Stimulated activated CD4-positive, alpha-beta T cell treated with anti-CD3 and anti-CD28 coated beads, Interleukin-2, amount 100 ng/mL, for 24 hours (primary cell): ENCODE measurements around the gene CLCN5.
"Not testable (repeated sequence)": the region's sequence is repeated elsewhere in the genome, so short reads cannot be mapped to it uniquely, and the experiment has no call there.

Source experiments
- DNase-seq, 2 donors: peaks; one replicate each; pipeline ENCODE4 v3.0.0-alpha.2; 2020

The CLCN5 gene

DNA sequence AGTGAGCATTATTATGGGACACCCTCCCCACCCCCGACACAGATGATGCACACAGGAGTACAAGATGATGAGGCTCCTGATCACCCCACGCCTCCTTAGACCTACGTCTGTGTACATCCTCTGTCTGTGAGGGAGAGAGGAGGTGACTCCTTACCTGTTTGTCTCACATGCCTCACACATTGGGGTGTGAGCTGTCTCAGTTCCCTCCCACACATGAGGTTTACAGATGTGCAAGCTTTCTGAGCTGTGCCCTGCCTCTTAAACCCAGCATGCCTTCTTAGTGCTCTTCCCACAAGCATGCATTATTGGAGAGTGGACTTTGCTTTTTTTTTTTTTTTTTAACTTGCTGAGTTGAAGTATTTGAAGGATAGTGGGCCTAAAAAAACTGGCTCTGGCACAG, 76.7 kb downstream of the CLCN5 start:
- peak in 1 of 2 donors; percentile 14 for DNase-seq

DNA sequence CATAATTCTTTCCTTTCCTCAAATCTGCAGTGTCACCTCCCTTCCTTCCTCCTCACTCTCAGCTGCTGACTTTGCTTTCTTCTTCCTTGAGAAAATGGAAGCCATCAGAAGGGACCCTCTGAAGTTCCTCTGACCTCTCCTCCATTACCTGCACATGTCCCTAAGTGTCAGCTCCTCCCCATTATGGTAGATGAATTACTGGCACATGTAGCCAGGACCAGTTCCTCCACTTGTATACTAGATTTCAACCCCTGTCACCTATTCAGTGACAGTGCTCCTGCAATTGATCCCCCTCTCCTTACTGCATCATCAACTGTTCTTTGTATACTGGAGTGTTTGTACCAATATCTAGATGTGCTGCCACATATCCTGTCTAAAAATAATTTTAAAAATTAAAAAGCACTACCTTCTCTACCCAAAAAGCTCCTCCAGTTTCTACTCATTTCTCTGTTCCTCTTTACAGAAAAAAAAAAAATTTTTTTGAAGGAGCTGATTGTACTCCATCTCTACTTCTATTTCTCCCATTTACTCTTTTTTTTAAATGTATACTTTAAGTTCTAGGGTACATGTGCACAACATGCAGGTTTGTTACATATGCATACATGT, 78.6 kb downstream of the CLCN5 start:
- no peak for DNase-seq

DNA sequence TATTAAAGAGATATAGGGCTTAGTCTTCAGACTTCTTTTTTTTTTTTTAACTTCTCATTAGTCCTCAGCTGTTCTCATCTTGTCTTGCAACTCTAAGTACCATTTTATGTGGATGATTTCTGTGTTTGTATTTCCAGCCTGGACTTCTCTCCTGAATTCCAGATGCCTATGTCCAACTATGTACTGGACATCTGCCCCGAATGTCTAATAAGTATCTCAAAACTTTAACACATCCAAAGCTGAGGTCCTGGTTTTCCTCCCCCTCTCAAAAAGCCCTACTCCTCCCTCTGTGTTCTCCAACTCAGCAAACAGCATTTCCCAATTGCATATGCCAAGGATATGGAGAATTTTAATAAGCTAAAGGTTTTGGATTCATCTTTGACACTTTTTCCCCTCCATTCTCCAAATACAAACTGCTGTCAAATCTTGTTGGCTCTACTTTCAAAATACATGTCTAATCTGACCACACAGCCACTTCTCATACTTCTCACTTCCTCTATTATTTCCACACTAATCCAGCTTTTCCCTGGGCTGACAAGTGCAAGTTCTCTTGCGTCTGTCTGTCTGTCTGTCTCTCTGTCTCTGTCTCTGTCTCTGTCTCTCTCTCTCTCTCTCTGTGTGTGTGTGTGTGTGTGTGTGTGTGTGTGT, 79.8 kb downstream of the CLCN5 start:
- DNase-seq, result no peak

DNA sequence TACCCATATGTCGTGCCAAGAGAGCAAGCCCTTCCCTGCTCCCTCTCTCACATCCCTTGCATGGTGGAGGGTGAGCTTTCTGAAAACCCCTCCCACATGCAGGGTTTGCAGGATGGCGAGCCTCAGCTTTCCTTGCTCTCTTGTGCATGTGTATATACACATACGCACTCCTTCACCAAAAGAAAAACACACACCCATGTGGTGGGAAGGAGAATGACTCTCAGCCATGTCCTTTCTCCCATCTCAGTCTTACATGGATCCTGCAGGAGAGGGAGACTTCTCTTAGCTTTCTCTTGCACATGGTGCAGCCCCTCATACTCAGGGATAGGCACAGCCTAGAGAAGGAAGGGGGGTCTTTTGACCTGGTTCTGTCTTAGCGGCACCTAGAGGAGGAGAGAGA, 81.1 kb downstream of the CLCN5 start:
- DNase-seq, result no peak

DNA sequence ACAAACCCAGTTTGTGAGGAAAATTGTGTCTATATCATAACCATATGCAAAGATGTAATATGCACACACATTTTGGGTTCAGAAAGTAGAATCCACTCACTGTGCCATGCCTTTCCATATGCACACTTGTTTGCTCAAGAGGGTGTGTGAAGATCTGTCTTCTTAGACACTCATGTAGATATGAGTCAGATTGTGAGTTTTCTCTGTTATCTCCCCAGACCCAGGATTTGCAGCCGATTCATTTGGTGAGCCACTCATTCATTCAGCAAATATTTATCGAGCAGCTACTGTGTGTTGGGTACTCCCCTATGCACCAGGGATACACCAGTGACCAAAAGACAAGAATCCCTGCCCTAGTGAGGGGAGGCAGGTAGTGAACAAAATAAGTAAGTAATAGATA, 81.5 kb downstream of the CLCN5 start:
- DNase-seq, result no peak

DNA sequence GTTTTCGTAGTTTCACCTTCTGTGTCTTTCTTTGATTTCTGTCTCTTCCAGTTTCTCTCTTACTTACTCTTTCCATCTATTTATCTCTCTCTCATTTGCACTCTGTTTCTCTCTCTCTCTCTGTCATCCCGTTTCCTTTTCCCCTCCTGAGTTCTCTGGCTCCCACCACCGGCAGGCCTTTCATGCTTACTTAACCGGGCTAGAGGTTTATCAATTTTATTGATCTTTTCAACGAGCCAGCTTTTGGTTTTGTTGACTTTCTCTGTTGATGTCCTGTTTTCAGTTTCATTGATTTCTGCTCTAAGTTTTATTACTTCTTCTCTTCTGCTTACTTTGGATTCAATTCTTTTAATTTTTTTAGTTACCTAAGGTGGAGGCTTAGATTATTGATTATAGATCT, 103.2 kb downstream of the CLCN5 start:
- not testable (repeated sequence) for DNase-seq

DNA sequence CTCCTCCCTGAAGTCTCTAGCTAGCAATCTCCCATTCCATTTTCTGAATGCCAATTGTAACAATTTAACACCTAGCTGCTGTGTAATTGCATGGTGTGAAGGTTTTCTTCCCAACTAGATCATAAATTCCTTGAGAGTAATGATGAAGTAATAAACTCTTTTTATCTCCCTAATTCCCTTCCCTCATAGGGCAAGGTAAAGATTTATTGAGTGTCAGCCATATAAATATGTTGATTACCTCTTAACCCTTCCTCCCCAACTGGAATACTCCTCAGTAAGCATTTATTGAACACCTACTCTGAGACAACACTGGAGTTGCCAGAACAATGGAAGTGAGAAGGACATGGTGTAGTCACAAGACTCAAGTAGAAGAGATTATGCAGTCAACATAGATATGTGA, 112.7 kb downstream of the CLCN5 start:
- DNase-seq, result no peak

DNA sequence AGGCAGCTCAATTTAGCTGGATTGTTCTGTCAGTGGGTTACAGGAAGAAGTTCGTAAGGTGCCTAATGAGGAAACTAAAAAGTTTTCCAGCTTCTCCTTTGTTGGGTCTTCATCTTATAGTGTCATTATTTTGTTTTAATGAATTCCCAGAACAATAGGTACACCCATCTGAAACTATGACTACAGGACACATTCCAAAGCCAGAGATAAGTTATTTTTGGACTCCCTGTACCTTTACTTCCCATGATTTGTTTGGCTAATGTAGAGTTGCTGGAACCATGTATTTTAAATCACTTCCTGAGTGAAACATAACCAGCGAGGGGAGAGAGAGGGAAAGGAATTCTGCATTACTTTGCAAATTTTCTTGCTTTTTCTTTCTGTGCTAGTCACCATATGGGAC, 114.0 kb downstream of the CLCN5 start:
- DNase-seq, result no peak

DNA sequence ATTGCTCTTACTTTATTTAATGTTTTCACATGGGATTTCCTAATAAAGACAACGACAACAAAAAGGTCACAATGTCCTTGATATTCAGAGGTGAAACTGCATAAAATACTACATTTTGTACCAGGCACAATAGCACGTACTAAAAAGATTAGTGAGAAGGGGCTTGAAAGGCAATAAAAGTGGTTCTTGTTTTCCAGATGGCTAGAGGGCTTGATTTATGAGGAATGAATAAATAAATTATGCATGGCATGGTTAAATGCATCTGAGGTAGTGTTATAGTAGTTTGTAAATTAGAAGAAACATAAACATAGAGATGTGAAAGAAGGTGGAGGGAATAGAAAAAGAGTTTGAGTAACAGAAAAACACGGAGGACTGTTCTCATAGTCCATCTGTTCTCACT, 123.4 kb downstream of the CLCN5 start:
- no peak for DNase-seq

DNA sequence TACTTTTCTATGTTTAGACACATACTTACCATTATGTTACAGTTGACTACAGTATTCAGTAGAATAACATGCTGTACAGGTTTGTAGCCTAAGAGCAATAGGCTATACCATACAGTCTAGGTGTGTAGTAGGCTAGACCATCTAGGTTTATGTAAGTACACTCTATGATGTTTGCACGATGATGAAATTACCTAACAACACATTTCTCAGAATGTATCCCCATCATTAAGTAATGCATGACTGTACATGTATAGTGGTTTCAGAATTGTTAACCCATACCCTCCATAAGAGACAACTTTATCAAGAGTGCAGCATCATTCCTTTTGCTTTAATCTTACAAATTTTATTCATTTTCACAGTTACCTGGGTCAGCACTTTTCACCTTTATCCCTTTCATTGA, 126.8 kb downstream of the CLCN5 start:
- no peak for DNase-seq

DNA sequence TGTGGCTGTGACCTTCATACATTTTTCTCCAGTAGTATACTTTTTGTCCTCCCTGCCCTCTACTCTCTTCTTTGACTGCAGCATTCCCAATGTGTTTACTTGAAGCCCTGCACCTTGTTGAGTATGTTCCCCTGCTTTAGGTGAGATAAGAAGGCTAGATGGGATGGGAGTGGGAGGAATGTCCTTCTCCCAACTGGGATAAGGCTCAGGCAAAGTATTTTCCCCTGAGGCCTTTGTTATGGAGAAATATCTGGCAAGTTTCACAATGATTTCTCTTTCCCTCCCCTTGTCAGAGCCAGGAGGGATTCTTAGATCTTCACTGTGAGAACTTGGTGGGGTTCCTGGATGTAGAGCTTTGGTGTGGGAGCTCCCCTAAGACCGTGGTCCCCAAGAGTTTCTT, 131.8 kb downstream of the CLCN5 start:
- DNase-seq, result no peak

DNA sequence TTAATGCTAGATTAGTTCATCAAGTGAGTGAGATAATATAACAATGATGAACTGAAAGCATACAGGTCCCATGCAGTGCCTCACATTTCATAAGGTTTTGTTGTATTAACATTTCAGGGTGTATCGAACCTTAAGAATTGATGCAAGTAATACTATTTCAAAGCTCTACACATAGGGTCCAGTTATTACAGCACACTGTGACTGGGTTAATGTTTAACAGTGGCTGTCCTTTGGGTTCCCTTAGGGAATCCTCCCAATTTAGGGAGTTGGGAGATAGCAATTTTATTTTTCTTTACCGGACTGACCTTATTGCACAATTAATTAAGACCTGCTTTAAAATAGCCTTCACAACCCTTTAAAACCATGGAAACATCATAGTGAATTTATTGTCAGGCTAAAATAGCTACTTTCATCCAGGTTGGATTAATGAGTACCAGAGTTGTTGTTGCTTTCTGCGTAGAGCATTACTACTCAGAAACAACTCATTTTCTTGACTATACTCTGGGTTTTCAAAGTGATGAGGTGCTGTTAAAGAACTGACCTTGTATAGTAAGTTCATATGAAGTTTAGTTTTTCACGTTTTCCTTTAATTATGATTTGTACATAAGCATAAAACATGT, 144.0 kb downstream of the CLCN5 start:
- no peak for DNase-seq

DNA sequence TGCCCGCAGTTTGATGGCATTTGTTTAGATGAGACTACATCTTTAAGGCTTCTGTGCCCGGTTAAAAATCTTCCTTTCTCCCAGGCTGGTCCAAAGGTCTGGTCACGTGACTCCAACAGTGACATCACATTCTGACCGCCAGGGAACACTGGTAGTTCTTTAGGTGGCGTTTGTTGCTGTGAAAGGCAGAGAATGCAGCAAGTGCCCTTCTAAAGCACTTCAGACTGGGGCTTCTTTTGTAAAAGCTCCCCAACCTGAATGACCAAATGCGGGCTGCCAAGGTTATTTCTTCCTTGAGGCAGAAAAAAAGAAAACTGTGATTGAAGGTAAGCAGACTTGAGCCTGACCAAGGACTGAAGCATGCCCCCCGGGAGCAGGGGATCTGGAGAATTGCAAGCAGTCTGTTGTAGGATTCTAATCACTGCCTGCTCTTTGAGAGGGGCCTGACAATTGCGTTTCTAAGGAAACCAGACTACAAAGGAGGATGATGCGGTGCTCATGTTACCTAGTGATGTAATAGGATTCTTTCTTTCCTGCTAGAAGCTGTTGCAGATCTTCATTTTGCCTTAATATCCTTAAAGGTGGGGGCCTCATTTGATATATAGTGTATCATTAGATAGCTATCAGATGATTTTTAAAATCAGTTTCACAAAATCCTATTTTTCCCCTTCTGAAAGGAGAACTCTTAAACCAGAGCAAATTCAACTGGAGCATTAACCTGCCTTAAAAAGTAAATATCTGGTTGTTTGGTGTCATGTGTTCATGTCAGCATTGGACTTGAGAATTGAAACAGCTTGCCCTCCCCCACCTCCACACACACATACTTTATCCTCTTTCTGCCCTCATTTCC, 145.3 kb downstream of the CLCN5 start:
- no peak for DNase-seq

DNA sequence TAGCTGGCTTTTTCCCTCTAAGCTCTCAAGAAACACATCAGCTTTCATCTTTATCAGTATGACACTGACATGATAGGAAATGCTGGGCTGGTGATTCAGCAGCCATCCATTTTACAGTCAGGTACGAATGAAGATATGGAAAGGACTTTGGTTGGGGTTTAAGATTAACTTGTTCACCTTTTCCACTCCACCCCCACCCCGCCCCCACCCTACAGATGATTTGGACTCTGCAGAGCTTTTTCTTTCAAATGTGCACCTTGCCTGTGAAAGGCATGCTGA, 145.8 kb downstream of the CLCN5 start:
- no peak for DNase-seq

DNA sequence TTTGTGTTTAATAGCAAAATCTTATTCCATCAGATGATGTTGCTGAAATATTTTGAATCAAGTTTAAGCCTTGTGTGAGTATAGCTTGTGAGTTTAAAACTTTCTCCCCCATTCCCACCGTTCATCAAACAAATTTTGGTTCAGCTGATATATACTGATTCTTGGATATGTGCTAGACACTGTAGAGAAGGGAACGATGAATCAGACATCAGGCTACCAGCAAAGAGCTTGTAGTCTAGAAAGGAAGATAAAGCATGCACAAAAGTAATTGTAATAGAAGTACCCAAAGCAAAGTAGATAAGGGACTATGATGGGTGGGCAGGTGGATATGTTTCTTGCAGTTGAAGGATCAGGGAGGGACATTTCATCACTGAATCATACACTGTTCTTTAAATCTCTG, 146.5 kb downstream of the CLCN5 start:
- DNase-seq, result no peak

DNA sequence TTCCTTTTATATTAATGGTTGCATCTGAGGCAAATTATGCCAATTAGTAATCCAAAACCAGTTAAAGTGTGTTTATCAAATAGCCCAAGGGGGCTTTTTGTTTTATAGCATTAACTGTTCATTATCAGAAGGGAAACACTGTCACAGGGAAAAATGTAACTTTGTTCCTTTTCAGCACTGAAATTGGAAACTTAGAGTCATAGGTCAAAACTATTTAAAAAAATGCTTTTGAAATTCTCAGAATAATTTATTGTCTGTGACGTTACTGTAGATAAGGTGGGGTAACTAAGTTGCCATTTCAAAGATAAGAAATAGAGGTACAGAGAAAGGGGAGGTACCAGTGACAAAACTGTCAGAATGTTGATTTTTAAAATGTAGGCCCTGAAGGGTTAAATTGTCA, 149.1 kb downstream of the CLCN5 start:
- DNase-seq, result no peak

DNA sequence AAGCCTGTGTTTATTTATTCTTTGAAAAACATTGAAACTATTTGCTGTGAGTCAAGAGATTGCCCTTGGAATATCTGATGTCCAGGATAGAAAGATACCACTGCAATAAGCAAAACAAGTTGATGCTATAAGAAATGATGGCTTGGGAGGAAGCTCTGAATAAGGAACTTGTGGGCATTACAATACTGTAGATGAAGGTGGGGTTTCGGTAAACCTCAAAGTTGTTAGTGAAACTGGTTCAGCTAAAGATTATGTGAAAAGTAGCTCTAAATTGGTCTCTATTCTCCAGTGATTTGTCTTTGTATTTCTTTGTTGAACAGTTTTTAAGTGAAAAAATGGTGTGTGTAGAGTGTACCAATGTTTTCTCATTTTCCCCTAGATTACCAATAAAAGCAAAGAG, 149.7 kb downstream of the CLCN5 start:
- no peak for DNase-seq

DNA sequence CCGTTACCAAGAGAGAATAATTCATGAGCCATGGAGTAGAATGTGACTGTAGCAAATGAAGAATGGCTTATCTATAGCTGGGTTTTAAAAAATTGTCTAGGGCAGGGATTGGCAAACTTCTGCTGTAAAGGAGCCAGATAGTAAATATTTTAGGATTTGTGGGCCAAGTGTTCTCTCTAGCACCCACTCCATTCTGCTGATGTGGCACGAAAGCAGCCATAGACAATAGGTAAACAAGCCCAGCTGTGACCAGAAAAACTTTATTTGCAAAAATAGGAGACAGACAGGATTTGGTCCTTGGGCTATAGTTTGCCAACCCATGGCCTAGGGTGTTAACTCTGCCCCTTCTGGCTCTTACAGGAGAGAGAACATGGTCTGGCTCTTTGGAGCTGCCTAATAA, 151.2 kb downstream of the CLCN5 start:
- no peak for DNase-seq

DNA sequence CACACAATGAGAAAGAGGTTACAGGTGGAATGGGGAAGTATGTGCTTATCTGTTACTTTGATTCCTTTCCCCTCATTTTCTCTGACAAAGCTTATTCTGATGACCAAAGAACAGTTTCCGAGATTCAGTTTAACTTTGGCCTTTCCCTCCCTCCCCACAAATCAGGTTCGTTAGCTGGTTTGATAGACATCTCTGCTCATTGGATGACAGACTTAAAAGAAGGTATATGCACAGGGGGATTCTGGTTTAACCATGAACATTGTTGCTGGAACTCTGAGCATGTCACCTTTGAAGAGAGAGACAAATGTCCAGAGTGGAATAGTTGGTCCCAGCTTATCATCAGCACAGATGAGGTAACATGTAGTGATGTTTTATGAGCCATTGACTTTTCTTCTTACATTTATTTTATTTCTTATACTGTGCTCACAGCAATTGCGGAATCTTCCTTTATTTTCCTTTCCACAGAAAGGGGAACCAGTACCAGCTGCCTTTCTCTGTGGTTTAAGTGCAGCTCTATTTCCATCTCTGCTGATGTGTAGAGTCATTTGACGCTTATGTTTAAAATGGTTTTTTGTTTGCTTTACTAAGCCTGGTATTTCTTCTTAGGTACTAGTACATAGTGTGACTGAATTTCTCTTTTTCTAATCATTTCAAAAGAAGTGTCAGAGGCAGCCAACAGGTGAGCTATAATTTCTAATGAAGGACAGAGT, 153.4 kb downstream of the CLCN5 start:
- no peak for DNase-seq

DNA sequence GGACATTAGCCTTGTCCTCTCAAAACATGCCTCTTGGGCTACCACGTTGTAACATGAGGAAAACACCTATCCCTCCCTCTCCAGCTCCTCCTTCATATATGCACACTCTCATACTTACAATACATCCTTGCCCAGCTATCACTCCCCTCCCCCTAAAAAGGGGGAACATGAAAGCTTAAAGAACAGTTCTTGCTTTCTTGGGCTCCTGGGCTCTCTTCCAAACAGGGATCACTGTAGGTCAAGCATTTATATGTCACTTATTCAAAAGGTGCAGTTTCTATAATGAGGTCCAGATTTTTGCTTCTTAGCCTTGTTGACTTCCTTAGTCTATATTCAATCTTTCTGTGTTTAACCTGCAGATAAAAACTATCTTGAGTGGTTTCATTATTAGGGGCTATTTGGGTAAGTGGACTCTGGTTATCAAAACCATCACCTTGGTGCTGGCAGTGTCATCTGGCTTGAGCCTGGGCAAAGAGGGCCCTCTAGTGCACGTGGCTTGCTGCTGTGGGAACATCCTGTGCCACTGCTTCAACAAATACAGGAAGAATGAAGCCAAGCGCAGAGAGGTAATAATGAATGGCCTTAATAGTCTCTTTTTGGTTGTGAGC, 159.0 kb downstream of the CLCN5 start:
- DNase-seq, result no peak

DNA sequence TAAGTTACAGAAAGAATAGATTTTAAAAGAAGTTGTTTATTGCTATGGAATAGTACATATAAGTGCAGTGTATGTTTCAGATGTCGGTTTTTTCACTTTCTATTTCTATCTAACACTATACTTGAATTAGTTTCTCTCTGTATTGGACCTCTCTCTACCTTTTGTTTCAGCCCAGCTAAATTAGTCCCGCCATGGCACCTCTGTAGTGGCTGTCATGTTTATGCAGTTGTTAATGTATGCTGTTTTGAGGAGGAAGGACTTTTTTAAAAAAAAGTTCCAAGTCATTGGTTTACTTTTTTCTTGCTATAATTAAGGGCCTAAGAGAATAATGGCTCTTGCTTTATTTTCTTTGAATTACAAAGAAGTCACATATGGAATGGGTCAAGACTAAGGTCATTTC, 160.3 kb downstream of the CLCN5 start:
- DNase-seq, result no peak

DNA sequence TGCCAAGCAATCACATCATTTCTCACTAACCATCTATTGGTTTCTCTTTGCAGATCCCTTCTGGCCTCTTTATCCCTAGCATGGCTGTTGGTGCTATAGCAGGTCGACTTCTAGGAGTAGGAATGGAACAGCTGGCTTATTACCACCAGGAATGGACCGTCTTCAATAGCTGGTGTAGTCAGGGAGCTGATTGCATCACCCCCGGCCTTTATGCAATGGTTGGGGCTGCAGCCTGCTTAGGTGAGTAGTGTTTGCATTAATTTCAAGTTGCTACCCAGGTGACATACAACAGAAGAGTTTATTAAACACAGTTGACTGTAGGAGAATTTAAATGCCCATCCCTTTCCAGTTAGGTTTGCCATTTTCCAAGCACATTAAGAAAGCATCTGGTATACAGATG, 166.2 kb downstream of the CLCN5 start:
- DNase-seq, result no peak

DNA sequence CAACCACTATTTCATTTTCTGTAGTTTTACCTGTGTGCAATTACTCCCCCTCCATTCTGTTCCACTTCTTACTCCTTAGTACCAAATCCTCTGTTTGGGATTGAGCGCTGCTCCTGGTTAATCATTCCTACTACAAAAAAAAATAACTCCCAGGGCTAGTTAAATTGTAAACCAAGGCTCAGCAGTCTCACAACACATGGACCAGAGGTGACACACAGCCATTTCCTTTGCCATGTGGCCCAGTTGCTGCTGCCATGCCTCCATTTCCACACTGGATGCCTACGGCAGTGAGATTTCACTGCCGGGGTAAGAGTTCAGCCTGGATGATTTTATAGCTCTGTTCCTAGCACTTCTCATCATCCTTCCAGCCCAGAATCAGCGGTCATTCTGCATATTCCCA, 171.2 kb downstream of the CLCN5 start:
- DNase-seq, result no peak
